Measurements from ENCODE around the gene AGR2.

Gene AGR2

GRCh38 chr7:16815001-16815400 lies 10.2 kb upstream of the AGR2 start:
- Histone ChIP-seq H3K4me1 (ENCODE audit: control insufficient read depth in 2 of 2, insufficient read depth in 1 of 2, low read depth in 1 of 2, low read length in 2 of 2) (no peaks in the 10 kb centered on the region), H2BK12ac (ENCODE audit: low read length) (no peak overlapping the region), H3K27ac (replicated peaks; ENCODE audit: low read length) (no peak overlapping the region), H2AFZ (ENCODE audit: low read length) (peak overlapping the region; percentile 9), H3K18ac (ENCODE audit: low read length) (no peak overlapping the region), H3K4me2 (ENCODE audit: insufficient read depth, low read length, poor library complexity, severe bottlenecking) (no peak overlapping the region), H3K9me3 (replicated peaks in 1 of 2; ENCODE audit: control insufficient read depth in 2 of 2, insufficient read depth in 1 of 2, low read depth in 1 of 2, low read length in 2 of 2) (no peaks in the 10 kb centered on the region), H3K4ac (ENCODE audit: low read length) (no peak overlapping the region), H4K8ac (ENCODE audit: low read depth, low read length) (no peak overlapping the region), H3K9ac (ENCODE audit: low read depth, low read length, poor library complexity) (no peak overlapping the region), H3K27me3 (ENCODE audit: control insufficient read depth in 3 of 3, insufficient read depth in 3 of 3, low read depth in 1 of 3, low read length in 3 of 3) (no peaks in the 10 kb centered on the region), H3K14ac (ENCODE audit: low read length) (no peak overlapping the region), H2BK15ac (ENCODE audit: low read length) (no peak overlapping the region), H3K36me3 (replicated peaks in 1 of 2; ENCODE audit: control insufficient read depth in 2 of 2, insufficient read depth in 2 of 2, low read length in 2 of 2) (no peaks in the 10 kb centered on the region), H3K4me3 (ENCODE audit: low read length in 2 of 2) (no peak overlapping the region), H2BK120ac (ENCODE audit: low read depth, low read length) (no peak overlapping the region), H2AK5ac (ENCODE audit: low read depth, low read length) (no peak overlapping the region), H3K79me1 (ENCODE audit: low read depth, low read length) (no peaks in the 10 kb centered on the region), H4K91ac (ENCODE audit: low read depth, low read length, poor library complexity) (no peak overlapping the region), H2BK5ac (ENCODE audit: low read length) (no peak overlapping the region), H3K23ac (ENCODE audit: low read depth, low read length, poor library complexity) (no peak overlapping the region)
- DNase-seq (ENCODE audit: low spot score), result no peak
- no CpG with 5 or more reads among the region's 2 CpGs for WGBS, 2 donors (ENCODE audit: extremely low coverage in 2 of 2, insufficient read length in 2 of 2, insufficient replicate concordance in 1 of 2)

GRCh38 chr7:16813232-16813616 lies 8.4 kb upstream of the AGR2 start:
- H3K18ac ChIP-seq (ENCODE audit: low read length), result no peak overlapping the region
- H3K79me1 ChIP-seq (ENCODE audit: low read depth, low read length), result no peaks in the 10 kb centered on the region
- H4K8ac ChIP-seq (ENCODE audit: low read depth, low read length), result no peak overlapping the region
- no peak overlapping the region for H3K23ac ChIP-seq (ENCODE audit: low read depth, low read length, poor library complexity)
- no peak overlapping the region for H2BK120ac ChIP-seq (ENCODE audit: low read depth, low read length)
- H3K4ac ChIP-seq (ENCODE audit: low read length), result no peak overlapping the region
- H3K36me3 ChIP-seq (replicated peaks in 1 of 2; ENCODE audit: control insufficient read depth in 2 of 2, insufficient read depth in 2 of 2, low read length in 2 of 2), result no peaks in the 10 kb centered on the region
- H3K14ac ChIP-seq (ENCODE audit: low read length), result no peak overlapping the region
- H3K9me3 ChIP-seq (replicated peaks in 1 of 2; ENCODE audit: control insufficient read depth in 2 of 2, insufficient read depth in 1 of 2, low read depth in 1 of 2, low read length in 2 of 2), result no peaks in the 10 kb centered on the region
- WGBS, 2 donors (ENCODE audit: extremely low coverage in 2 of 2, insufficient read length in 2 of 2, insufficient replicate concordance in 1 of 2), result no CpG with 5 or more reads among the region's 3 CpGs
- H2BK12ac ChIP-seq (ENCODE audit: low read length), result no peak overlapping the region
- no peak overlapping the region for H4K91ac ChIP-seq (ENCODE audit: low read depth, low read length, poor library complexity)
- no peak overlapping the region for H3K9ac ChIP-seq (ENCODE audit: low read depth, low read length, poor library complexity)
- no peak overlapping the region for H3K4me2 ChIP-seq (ENCODE audit: insufficient read depth, low read length, poor library complexity, severe bottlenecking)
- H3K27ac ChIP-seq (replicated peaks; ENCODE audit: low read length), result no peak overlapping the region
- no peak for DNase-seq (ENCODE audit: low spot score)
- H3K27me3 ChIP-seq (ENCODE audit: control insufficient read depth in 3 of 3, insufficient read depth in 3 of 3, low read depth in 1 of 3, low read length in 3 of 3), result no peaks in the 10 kb centered on the region
- H2AFZ ChIP-seq (ENCODE audit: low read length), result no peak overlapping the region
- H2AK5ac ChIP-seq (ENCODE audit: low read depth, low read length), result no peak overlapping the region
- H2BK5ac ChIP-seq (ENCODE audit: low read length), result no peak overlapping the region
- H2BK15ac ChIP-seq (ENCODE audit: low read length), result no peak overlapping the region
- no peak overlapping the region for H3K4me3 ChIP-seq (ENCODE audit: low read length in 2 of 2)
- no peaks in the 10 kb centered on the region for H3K4me1 ChIP-seq (ENCODE audit: control insufficient read depth in 2 of 2, insufficient read depth in 1 of 2, low read depth in 1 of 2, low read length in 2 of 2)

DNA sequence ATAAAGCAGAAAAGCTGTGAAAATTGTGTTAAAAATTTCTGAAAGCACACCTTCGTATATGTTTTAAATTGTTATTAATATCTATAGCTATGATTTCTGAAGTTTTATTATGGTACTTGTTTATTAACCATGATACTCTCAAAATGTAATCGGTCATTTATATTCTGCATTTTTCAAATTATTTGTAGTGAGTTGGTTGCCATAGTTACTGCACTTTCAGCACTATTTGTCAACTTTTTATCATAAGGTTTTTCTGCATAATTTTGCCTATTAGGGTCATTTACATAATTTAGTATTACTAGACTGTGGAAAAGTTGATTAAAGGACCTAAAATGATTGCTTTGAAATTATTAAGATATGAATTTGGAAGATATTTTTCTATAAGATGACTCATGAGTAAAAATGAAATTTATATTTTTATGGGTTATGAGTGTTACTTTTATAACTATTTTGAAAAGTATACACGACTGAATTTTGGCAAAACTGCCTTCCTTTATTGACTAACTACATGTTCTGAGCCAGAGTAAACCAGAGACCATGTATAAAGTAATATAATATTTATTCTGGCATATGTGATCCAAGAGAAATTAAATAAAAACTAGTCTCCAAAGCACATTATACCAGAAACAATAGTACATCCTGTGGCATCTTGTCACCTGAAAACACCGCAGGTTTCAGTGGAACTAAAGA lies 7.9 kb upstream of the AGR2 start:
- no peak overlapping the region for H3K9ac ChIP-seq (ENCODE audit: low read depth, low read length, poor library complexity)
- H2AK5ac ChIP-seq (ENCODE audit: low read depth, low read length), result no peak overlapping the region
- H3K27ac ChIP-seq (replicated peaks; ENCODE audit: low read length), result no peak overlapping the region
- no peak overlapping the region for H3K14ac ChIP-seq (ENCODE audit: low read length)
- H3K27me3 ChIP-seq (ENCODE audit: control insufficient read depth in 3 of 3, insufficient read depth in 3 of 3, low read depth in 1 of 3, low read length in 3 of 3), result no peaks in the 10 kb centered on the region
- no peak overlapping the region for H4K8ac ChIP-seq (ENCODE audit: low read depth, low read length)
- H2BK12ac ChIP-seq (ENCODE audit: low read length), result no peak overlapping the region
- H3K36me3 ChIP-seq (replicated peaks in 1 of 2; ENCODE audit: control insufficient read depth in 2 of 2, insufficient read depth in 2 of 2, low read length in 2 of 2), result no peaks in the 10 kb centered on the region
- H3K4me3 ChIP-seq (ENCODE audit: low read length in 2 of 2), result no peak overlapping the region
- no peak overlapping the region for H3K4ac ChIP-seq (ENCODE audit: low read length)
- no peak for DNase-seq (ENCODE audit: low spot score)
- H2BK120ac ChIP-seq (ENCODE audit: low read depth, low read length), result no peak overlapping the region
- no peak overlapping the region for H2BK15ac ChIP-seq (ENCODE audit: low read length)
- no peak overlapping the region for H3K4me2 ChIP-seq (ENCODE audit: insufficient read depth, low read length, poor library complexity, severe bottlenecking)
- no peaks in the 10 kb centered on the region for H3K4me1 ChIP-seq (ENCODE audit: control insufficient read depth in 2 of 2, insufficient read depth in 1 of 2, low read depth in 1 of 2, low read length in 2 of 2)
- no CpG with 5 or more reads among the region's 4 CpGs for WGBS, 2 donors (ENCODE audit: extremely low coverage in 2 of 2, insufficient read length in 2 of 2, insufficient replicate concordance in 1 of 2)
- no peak overlapping the region for H2BK5ac ChIP-seq (ENCODE audit: low read length)
- no peak overlapping the region for H3K23ac ChIP-seq (ENCODE audit: low read depth, low read length, poor library complexity)
- no peaks in the 10 kb centered on the region for H3K79me1 ChIP-seq (ENCODE audit: low read depth, low read length)
- H4K91ac ChIP-seq (ENCODE audit: low read depth, low read length, poor library complexity), result no peak overlapping the region
- H3K18ac ChIP-seq (ENCODE audit: low read length), result no peak overlapping the region
- no peaks in the 10 kb centered on the region for H3K9me3 ChIP-seq (replicated peaks in 1 of 2; ENCODE audit: control insufficient read depth in 2 of 2, insufficient read depth in 1 of 2, low read depth in 1 of 2, low read length in 2 of 2)
- H2AFZ ChIP-seq (ENCODE audit: low read length), result no peak overlapping the region

- no CpG with 5 or more reads among the region's 2 CpGs for WGBS, 2 donors (ENCODE audit: extremely low coverage in 2 of 2, insufficient read length in 2 of 2, insufficient replicate concordance in 1 of 2)
These were observed 6.8 kb upstream of the AGR2 start for GRCh38 chr7:16811551-16811950.

More at GRCh38 chr7:16811551-16811950, 6.8 kb upstream of the AGR2 start:
- no peak overlapping the region for H2AFZ ChIP-seq (ENCODE audit: low read length)
- H3K4ac ChIP-seq (ENCODE audit: low read length), result no peak overlapping the region
- no peak overlapping the region for H2BK120ac ChIP-seq (ENCODE audit: low read depth, low read length)
- no peak overlapping the region for H3K23ac ChIP-seq (ENCODE audit: low read depth, low read length, poor library complexity)
- no peaks in the 10 kb centered on the region for H3K79me1 ChIP-seq (ENCODE audit: low read depth, low read length)
- no peaks in the 10 kb centered on the region for H3K4me1 ChIP-seq (ENCODE audit: control insufficient read depth in 2 of 2, insufficient read depth in 1 of 2, low read depth in 1 of 2, low read length in 2 of 2)
- no peak overlapping the region for H4K91ac ChIP-seq (ENCODE audit: low read depth, low read length, poor library complexity)
- H2AK5ac ChIP-seq (ENCODE audit: low read depth, low read length), result no peak overlapping the region
- no peak overlapping the region for H3K27ac ChIP-seq (replicated peaks; ENCODE audit: low read length)
- no peak overlapping the region for H2BK12ac ChIP-seq (ENCODE audit: low read length)
- H2BK5ac ChIP-seq (ENCODE audit: low read length), result no peak overlapping the region
- no peak for DNase-seq (ENCODE audit: low spot score)
- no peaks in the 10 kb centered on the region for H3K9me3 ChIP-seq (replicated peaks in 1 of 2; ENCODE audit: control insufficient read depth in 2 of 2, insufficient read depth in 1 of 2, low read depth in 1 of 2, low read length in 2 of 2)
- H3K18ac ChIP-seq (ENCODE audit: low read length), result no peak overlapping the region
- no peaks in the 10 kb centered on the region for H3K27me3 ChIP-seq (ENCODE audit: control insufficient read depth in 3 of 3, insufficient read depth in 3 of 3, low read depth in 1 of 3, low read length in 3 of 3)
- H3K36me3 ChIP-seq (replicated peaks in 1 of 2; ENCODE audit: control insufficient read depth in 2 of 2, insufficient read depth in 2 of 2, low read length in 2 of 2), result no peaks in the 10 kb centered on the region
- H3K9ac ChIP-seq (ENCODE audit: low read depth, low read length, poor library complexity), result no peak overlapping the region
- H3K4me3 ChIP-seq (ENCODE audit: low read length in 2 of 2), result no peak overlapping the region
- H3K4me2 ChIP-seq (ENCODE audit: insufficient read depth, low read length, poor library complexity, severe bottlenecking), result no peak overlapping the region
- no peak overlapping the region for H2BK15ac ChIP-seq (ENCODE audit: low read length)
- H3K14ac ChIP-seq (ENCODE audit: low read length), result no peak overlapping the region
- no peak overlapping the region for H4K8ac ChIP-seq (ENCODE audit: low read depth, low read length)

All from neuronal stem cell (in vitro differentiated cells).